ENCODE measurements around the gene RMC1.

DNA sequence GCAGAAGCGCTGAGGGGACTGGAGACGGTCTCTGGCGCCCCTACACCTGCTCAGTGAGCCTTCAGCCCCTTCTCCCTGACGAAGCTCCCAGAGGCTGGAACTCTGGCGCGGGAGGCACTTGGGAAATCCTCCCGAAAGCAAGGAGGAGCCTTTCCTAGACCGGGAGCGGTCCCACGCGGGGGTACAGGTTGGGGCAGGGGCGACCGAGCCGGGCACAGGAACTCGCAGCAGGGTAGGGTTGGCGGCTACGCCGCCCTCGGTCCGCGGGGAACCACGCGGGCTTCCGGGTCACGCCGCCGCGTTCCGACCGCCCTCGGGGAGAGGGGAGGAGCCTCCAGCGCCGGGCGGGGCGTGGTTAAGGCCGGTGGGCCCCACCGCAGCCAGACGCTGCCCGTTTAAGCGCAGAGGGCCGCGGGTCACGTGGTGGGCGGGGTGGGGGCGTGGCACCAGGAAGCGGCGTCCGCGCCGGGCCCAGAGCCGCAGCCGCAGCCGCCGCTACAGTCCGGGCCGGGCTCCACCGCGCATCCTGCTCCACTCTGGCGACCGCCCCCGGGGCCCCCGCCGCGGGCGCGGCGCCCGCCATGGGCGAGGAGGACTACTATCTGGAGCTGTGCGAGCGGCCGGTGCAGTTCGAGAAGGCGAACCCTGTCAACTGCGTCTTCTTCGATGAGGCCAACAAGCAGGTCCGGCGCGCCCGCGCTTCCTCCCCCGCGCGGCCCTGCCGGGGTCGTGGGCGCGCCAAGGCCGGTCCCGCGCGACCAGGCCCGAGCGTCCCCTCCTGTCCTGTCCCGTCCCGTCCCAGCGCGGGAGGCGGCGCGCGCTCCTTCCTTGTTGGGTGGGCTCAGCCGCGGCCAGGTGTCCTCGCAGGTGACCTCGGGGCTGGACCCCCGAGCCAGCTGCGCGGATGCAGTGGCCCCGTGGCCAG lies at the start of gene RMC1:
- TF ChIP-seq CEBPB (IDR thresholded peaks at IDR 0.05) (no peak), TAF1 (IDR thresholded peaks at IDR 0.05; ENCODE audit: low read depth) (peak; percentile 57), EP300 (IDR thresholded peaks at IDR 0.05; ENCODE audit: borderline replicate concordance) (no peak), USF1 (IDR thresholded peaks at IDR 0.05) (peak; percentile 98)
